ENCODE data around the gene NRXN3. TPM values are rescaled to one million over a fixed set of nuclear protein-coding genes. Genes with fewer than 3 reads are reported as not detected.

Gene NRXN3
- total and polyA plus RNA-seq, 2 donors (not counting 1 experiment from before 2014, with no cell fraction given), result not detected

DNA sequence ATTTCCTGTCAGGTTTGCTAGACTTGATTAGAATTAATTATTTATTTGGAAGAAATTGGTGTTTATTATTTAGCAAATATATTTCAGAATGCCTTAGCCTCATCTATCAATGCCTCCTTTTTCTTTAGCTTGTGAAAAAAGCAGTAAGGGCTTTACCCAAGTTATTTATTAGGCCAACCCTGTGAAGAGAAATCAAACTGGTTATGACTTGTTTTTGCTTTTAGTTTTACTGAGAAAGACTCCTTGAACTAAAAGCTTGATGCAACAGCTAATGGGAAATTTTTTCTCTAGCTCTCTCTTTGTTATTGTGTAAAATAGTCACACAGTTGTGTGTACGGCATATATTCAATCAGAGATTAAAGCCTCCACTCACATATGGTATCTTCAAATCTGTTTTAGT lies 1734.3 kb downstream of the NRXN3 start:
- Histone ChIP-seq H3K27ac (ENCODE audit: low read length in 2 of 2) (no peak overlapping the region), H3K4me2 (replicated peaks; ENCODE audit: low read depth, low read length, poor library complexity, severe bottlenecking) (no peak overlapping the region), H2AFZ (ENCODE audit: insufficient read depth, low read depth, low read length, poor library complexity, severe bottlenecking) (no peak overlapping the region), H3K36me3 (replicated peaks in 1 of 2; ENCODE audit: control extremely low read depth in 1 of 2, control insufficient read depth in 1 of 2, extremely low read depth in 1 of 2, insufficient read depth in 2 of 2, low read length in 1 of 2) (no peaks in the 10 kb centered on the region), H3K9ac (ENCODE audit: low read length) (no peak overlapping the region), H3K79me2 (ENCODE audit: control insufficient read depth, insufficient read depth, low read length) (no peaks in the 10 kb centered on the region), H3K27me3 (replicated peaks in 1 of 4; ENCODE audit: control extremely low read depth in 1 of 4, control insufficient read depth in 3 of 4, insufficient read depth in 4 of 4, low read length in 3 of 4) (no peaks in the 10 kb centered on the region), H3K4me1 (ENCODE audit: control insufficient read depth in 2 of 2, insufficient read depth in 2 of 2, low read length in 2 of 2) (no peaks in the 10 kb centered on the region), H4K20me1 (ENCODE audit: control insufficient read depth, insufficient read depth, low read length, poor library complexity, severe bottlenecking) (no peaks in the 10 kb centered on the region), H3K4me3 (ENCODE audit: control extremely low read depth in 1 of 5, extremely low read depth in 1 of 5, insufficient read depth in 1 of 5, low read depth in 2 of 5, low read length in 4 of 5) (no peak overlapping the region), H3K9me3 (ENCODE audit: control extremely low read depth in 1 of 3, control insufficient read depth in 2 of 3, insufficient read depth in 1 of 3, low read length in 2 of 3) (no peaks in the 10 kb centered on the region)
- intact Hi-C loops (cut with micrococcal nuclease), result no loop called here
- ChIA-PET POLR2A (no interaction called here), CTCF (no interaction called here)
- DNase-seq, result no peak
- TF ChIP-seq EZH2 (IDR thresholded peaks at IDR 0.05; ENCODE audit: borderline replicate concordance, insufficient read depth, low read depth, low read length, poor library complexity, severe bottlenecking), result no peak
- TF ChIP-seq, protein P1, sequence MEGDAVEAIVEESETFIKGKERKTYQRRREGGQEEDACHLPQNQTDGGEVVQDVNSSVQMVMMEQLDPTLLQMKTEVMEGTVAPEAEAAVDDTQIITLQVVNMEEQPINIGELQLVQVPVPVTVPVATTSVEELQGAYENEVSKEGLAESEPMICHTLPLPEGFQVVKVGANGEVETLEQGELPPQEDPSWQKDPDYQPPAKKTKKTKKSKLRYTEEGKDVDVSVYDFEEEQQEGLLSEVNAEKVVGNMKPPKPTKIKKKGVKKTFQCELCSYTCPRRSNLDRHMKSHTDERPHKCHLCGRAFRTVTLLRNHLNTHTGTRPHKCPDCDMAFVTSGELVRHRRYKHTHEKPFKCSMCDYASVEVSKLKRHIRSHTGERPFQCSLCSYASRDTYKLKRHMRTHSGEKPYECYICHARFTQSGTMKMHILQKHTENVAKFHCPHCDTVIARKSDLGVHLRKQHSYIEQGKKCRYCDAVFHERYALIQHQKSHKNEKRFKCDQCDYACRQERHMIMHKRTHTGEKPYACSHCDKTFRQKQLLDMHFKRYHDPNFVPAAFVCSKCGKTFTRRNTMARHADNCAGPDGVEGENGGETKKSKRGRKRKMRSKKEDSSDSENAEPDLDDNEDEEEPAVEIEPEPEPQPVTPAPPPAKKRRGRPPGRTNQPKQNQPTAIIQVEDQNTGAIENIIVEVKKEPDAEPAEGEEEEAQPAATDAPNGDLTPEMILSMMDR (IDR thresholded peaks at IDR 0.05), result no peak
- Mint-ChIP-seq H3K27me3 (no peaks in the 10 kb centered on the region), H3K4me1 (no peaks in the 10 kb centered on the region), H3K9me3 (ENCODE audit: insufficient read depth) (peaks cover 10% of the 10 kb centered on the region), H3K4me3 (no peak overlapping the region), H3K27ac (no peak overlapping the region)
- WGBS (ENCODE audit: insufficient coverage), result no CpG with 5 or more reads among the region's 1 CpG
- ATAC-seq (ENCODE audit: low read depth), result no peak

DNA sequence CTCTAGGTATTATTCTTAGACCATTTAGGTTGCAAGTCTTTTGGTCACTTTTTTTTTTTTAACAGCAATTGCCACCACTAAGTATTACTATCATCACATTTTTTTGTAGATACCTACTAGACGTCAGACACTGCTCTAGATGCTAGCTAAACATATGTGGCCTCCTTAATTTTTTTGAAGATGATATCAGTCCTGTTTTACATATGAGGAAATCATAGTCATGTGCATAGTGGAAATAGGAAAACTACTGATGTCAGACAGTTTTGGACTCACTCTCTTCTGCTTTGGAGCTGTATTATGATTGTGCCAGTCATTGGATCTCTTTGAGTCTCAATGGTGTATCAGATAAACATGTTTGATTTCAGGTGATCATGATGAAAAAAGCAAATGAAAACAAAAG lies 1736.8 kb downstream of the NRXN3 start:
- Histone ChIP-seq H3K27ac (ENCODE audit: low read length in 2 of 2) (no peak overlapping the region), H3K36me3 (replicated peaks in 1 of 2; ENCODE audit: control extremely low read depth in 1 of 2, control insufficient read depth in 1 of 2, extremely low read depth in 1 of 2, insufficient read depth in 2 of 2, low read length in 1 of 2) (no peaks in the 10 kb centered on the region), H4K20me1 (ENCODE audit: control insufficient read depth, insufficient read depth, low read length, poor library complexity, severe bottlenecking) (no peaks in the 10 kb centered on the region), H3K4me1 (ENCODE audit: control insufficient read depth in 2 of 2, insufficient read depth in 2 of 2, low read length in 2 of 2) (no peaks in the 10 kb centered on the region), H3K79me2 (ENCODE audit: control insufficient read depth, insufficient read depth, low read length) (no peaks in the 10 kb centered on the region), H3K4me3 (ENCODE audit: control extremely low read depth in 1 of 5, extremely low read depth in 1 of 5, insufficient read depth in 1 of 5, low read depth in 2 of 5, low read length in 4 of 5) (no peak overlapping the region), H2AFZ (ENCODE audit: insufficient read depth, low read depth, low read length, poor library complexity, severe bottlenecking) (no peak overlapping the region), H3K9ac (ENCODE audit: low read length) (no peak overlapping the region), H3K27me3 (replicated peaks in 1 of 4; ENCODE audit: control extremely low read depth in 1 of 4, control insufficient read depth in 3 of 4, insufficient read depth in 4 of 4, low read length in 3 of 4) (no peaks in the 10 kb centered on the region), H3K4me2 (replicated peaks; ENCODE audit: low read depth, low read length, poor library complexity, severe bottlenecking) (no peak overlapping the region), H3K9me3 (ENCODE audit: control extremely low read depth in 1 of 3, control insufficient read depth in 2 of 3, insufficient read depth in 1 of 3, low read length in 2 of 3) (no peaks in the 10 kb centered on the region)
- Mint-ChIP-seq H3K27me3 (no peaks in the 10 kb centered on the region), H3K27ac (no peak overlapping the region), H3K9me3 (ENCODE audit: insufficient read depth) (peaks cover 5% of the 10 kb centered on the region), H3K4me1 (no peaks in the 10 kb centered on the region), H3K4me3 (no peak overlapping the region)
- intact Hi-C loops (cut with micrococcal nuclease), result no loop called here
- DNase-seq, result no peak
- CTCF ChIA-PET, result no interaction called here
- no CpG with 5 or more reads among the region's 1 CpG for WGBS (ENCODE audit: insufficient coverage)
- ATAC-seq (ENCODE audit: low read depth), result no peak
- TF ChIP-seq, protein P1 (IDR thresholded peaks at IDR 0.05), result no peak
- no peak for TF ChIP-seq EZH2 (IDR thresholded peaks at IDR 0.05; ENCODE audit: borderline replicate concordance, insufficient read depth, low read depth, low read length, poor library complexity, severe bottlenecking)
- POLR2A ChIA-PET, result no interaction called here
